Cardiac muscle cell (in vitro differentiated cells and primary cell): Measurements from ENCODE around the gene GRAMD4. TPM values are rescaled to one million over a fixed set of nuclear protein-coding genes. Genes with fewer than 3 reads are reported as not detected.
"Not testable (repeated sequence)": the region's sequence is repeated elsewhere in the genome, so short reads cannot be mapped to it uniquely, and the experiment has no call there.

Source experiments
- DNase-seq, 2 donors: peaks; one replicate each; pipeline versions ENCODE4 v3.0.0 to v3.0.0-alpha.2; 2010 to 2017; ENCODE audit warnings: low read depth in 1 of 2, low spot score in 1 of 2
- H3K27ac ChIP-seq: fragments of 200-600 bp; sonication (generic); 2 replicates; pipeline ENCODE4 v1.5.1; 2016
- H3K27me3 ChIP-seq: fragments of 200-600 bp; sonication (generic); 2 replicates; pipeline ENCODE4 v1.6.0; 2016; ENCODE audit warnings: control low read depth
- H3K36me3 ChIP-seq: fragments of 200-600 bp; sonication (generic); 2 replicates; pipeline ENCODE4 v1.5.1; 2016; ENCODE audit warnings: control low read depth
- H3K4me1 ChIP-seq: fragments of 200-600 bp; sonication (generic); 2 replicates; pipeline ENCODE4 v1.8.1; 2017; ENCODE audit warnings: low read depth, mild to moderate bottlenecking, mixed run types
- H3K4me3 ChIP-seq: fragments of 200-600 bp; sonication (generic); 2 replicates; pipeline ENCODE4 v1.5.1; 2016; ENCODE audit warnings: mild to moderate bottlenecking
- H3K9me3 ChIP-seq: fragments of 200-600 bp; sonication (generic); 2 replicates; pipeline ENCODE4 v1.5.1; 2017; ENCODE audit warnings: low read depth, mild to moderate bottlenecking, control low read depth
- CTCF ChIP-seq: IDR thresholded peaks from 2 replicates; pipeline ENCODE4 v1.5.1; 2012; ENCODE audit warnings: low read depth, mild to moderate bottlenecking, low read length
- polyA plus RNA-seq: library from polyadenylated mRNA; unstranded; fragments of >200 nt; fragmentation: Nextera tagmentation; extraction: Ambion mirVana; gene quantifications from 2 replicates; pipeline ENCODE4 v1.2.1, GENCODE V29; 2016
- total RNA-seq: library from RNA; depleted of rRNA; stranded (reverse); fragments of >200 nt; gene quantifications from 2 replicates; pipeline ENCODE4 v1.2.3, GENCODE V29; 2016

The GRAMD4 gene
- total and polyA plus RNA-seq, 2 experiments from 2014 or later = 49.3 to 51.8 TPM

GRCh38 chr22:46619240-46619829 lies 851 bp upstream of the GRAMD4 start:
- Histone ChIP-seq H3K27me3 (no peaks in the 10 kb centered on the region), H3K9me3 (no peaks in the 10 kb centered on the region), H3K4me3 (no peak overlapping the region), H3K36me3 (no peaks in the 10 kb centered on the region), H3K27ac (peak overlapping the region; percentile 51), H3K4me1 (peaks cover 14% of the 10 kb centered on the region)
- TF ChIP-seq CTCF = no peak
- peak in 1 of 2 donors; percentile 32 for DNase-seq

- H3K4me3 ChIP-seq = no peak overlapping the region
- H3K4me1 ChIP-seq = peaks cover 14% of the 10 kb centered on the region
- no peaks in the 10 kb centered on the region for H3K9me3 ChIP-seq
- no peaks in the 10 kb centered on the region for H3K27me3 ChIP-seq
- no peak overlapping the region for H3K27ac ChIP-seq
- no peak for DNase-seq
- H3K36me3 ChIP-seq = no peaks in the 10 kb centered on the region
- no peak for TF ChIP-seq CTCF
These were observed 529 bp downstream of the GRAMD4 start for GRCh38 chr22:46620588-46621242.

- not testable (repeated sequence) for H3K36me3 ChIP-seq
These were observed 1.2 kb downstream of the GRAMD4 start for GRCh38 chr22:46621243-46621930.

GRCh38 chr22:46622081-46622521 lies 1.9 kb downstream of the GRAMD4 start:
- Histone ChIP-seq H3K4me3 (no peak overlapping the region), H3K4me1 (peaks cover 14% of the 10 kb centered on the region), H3K36me3 (no peaks in the 10 kb centered on the region), H3K27me3 (no peaks in the 10 kb centered on the region), H3K27ac (peak overlapping the region; percentile 71), H3K9me3 (no peaks in the 10 kb centered on the region)
- TF ChIP-seq CTCF = no peak
- DNase-seq = no peak

More at GRCh38 chr22:46621243-46621930, 1.2 kb downstream of the GRAMD4 start:
- Histone ChIP-seq H3K27ac (peak overlapping the region; percentile 71), H3K4me1 (peaks cover 14% of the 10 kb centered on the region)
- DNase-seq, H3K9me3 ChIP-seq, H3K27me3 ChIP-seq, H3K4me3 ChIP-seq: not testable (repeated sequence)

- Histone ChIP-seq H3K36me3 (no peaks in the 10 kb centered on the region), H3K27ac (no peak overlapping the region), H3K27me3 (no peaks in the 10 kb centered on the region), H3K9me3 (no peaks in the 10 kb centered on the region), H3K4me1 (no peaks in the 10 kb centered on the region), H3K4me3 (no peak overlapping the region)
- TF ChIP-seq CTCF = no peak
- no peak for DNase-seq
These were observed 5.1 kb downstream of the GRAMD4 start for GRCh38 chr22:46625113-46625842.
